HepG2 (cell line): ENCODE measurements around the gene TRNP1.
"Not testable (repeated sequence)": the region's sequence is repeated elsewhere in the genome, so short reads cannot be mapped to it uniquely, and the experiment has no call there.

Source experiments
- BCL6 ChIP-seq: IDR thresholded peaks from 2 replicates; pipeline ENCODE4 v1.6.1; 2016; ENCODE audit warnings: missing genetic modification reagents, missing compliant biosample characterization
- FOXA1 ChIP-seq, 2 experiments: fragments of 450-650 bp in 1 of 2; sonication (generic) in 1 of 2; formaldehyde crosslinking in 1 of 2; IDR thresholded peaks; 2 replicates each; pipeline versions ENCODE4 v1.4.0 to v1.6.1; 2016 to 2020; ENCODE audit warnings: missing genetic modification reagents in 1 of 2
- PCBP2 ChIP-seq: fragments of 200-400 bp; formaldehyde crosslinking; optimal IDR thresholded peaks from 2 replicates; pipeline ENCODE3; 2018; ENCODE audit warnings: low read length, low read depth; ENCODE audit not compliant: poor library complexity, severe bottlenecking
- POLR2A ChIP-seq, 2 experiments: IDR thresholded peaks; 2 replicates each; pipeline ENCODE4 v1.6.1; 2011; ENCODE audit warnings: low read depth in 2 of 2, low read length in 2 of 2, mild to moderate bottlenecking in 1 of 2, moderate library complexity in 1 of 2; ENCODE audit not compliant: insufficient read depth in 1 of 2
- RAD21 ChIP-seq: fragments of 450-650 bp; formaldehyde crosslinking; IDR thresholded peaks from 2 replicates; pipeline ENCODE4 v1.5.0; 2020; ENCODE audit warnings: mild to moderate bottlenecking
- SP1 ChIP-seq, 2 experiments: fragments of 450-650 bp in 1 of 2; sonication (generic) in 1 of 2; formaldehyde crosslinking in 1 of 2; IDR thresholded peaks; 2 replicates each; pipeline versions ENCODE4 v1.4.0 to v1.6.1; 2016 to 2020; ENCODE audit warnings: missing genetic modification reagents in 1 of 2
- USF2 ChIP-seq, 2 experiments: sonication (generic) in 1 of 2; formaldehyde crosslinking in 1 of 2; IDR thresholded peaks; 2 replicates each; pipeline versions ENCODE4 v1.5.1 to v1.6.1; 2011 to 2020; ENCODE audit warnings: borderline replicate concordance in 1 of 2, low read depth in 1 of 2, low read length in 1 of 2, mild to moderate bottlenecking in 1 of 2, missing genetic modification reagents in 1 of 2, moderate library complexity in 1 of 2
- ZNF12 ChIP-seq: sonication (generic); formaldehyde crosslinking; IDR thresholded peaks from 2 replicates; pipeline ENCODE4 v1.5.0; 2020; ENCODE audit warnings: missing genetic modification reagents
- ZNF24 ChIP-seq: fragments of 450-650 bp; IDR thresholded peaks from 2 replicates; pipeline ENCODE4 v1.6.1; 2017; ENCODE audit warnings: antibody characterized with exemption, mild to moderate bottlenecking
- ZNF530 ChIP-seq: sonication (generic); formaldehyde crosslinking; IDR thresholded peaks from 2 replicates; pipeline ENCODE4 v1.5.0; 2020; ENCODE audit warnings: low read depth, mild to moderate bottlenecking, missing genetic modification reagents
- ZNF780A ChIP-seq: sonication (generic); formaldehyde crosslinking; IDR thresholded peaks from 2 replicates; pipeline ENCODE4 v1.8.0; 2022; ENCODE audit warnings: mild to moderate bottlenecking, missing genetic modification reagents, moderate library complexity
- ZSCAN29 ChIP-seq: sonication (generic); formaldehyde crosslinking; conservative IDR thresholded peaks from 2 replicates; pipeline ENCODE4 v1.4.0; 2020; ENCODE audit warnings: mild to moderate bottlenecking, missing genetic modification reagents
- TF ChIP-seq, protein P1 (sequence below): sonication (generic); formaldehyde crosslinking; IDR thresholded peaks from 2 replicates; pipeline ENCODE4 v1.5.0; 2020; ENCODE audit warnings: mild to moderate bottlenecking, missing genetic modification reagents, moderate library complexity

- not testable (repeated sequence) for TF ChIP-seq BCL6 (CRISPR knock-in tag); ZNF530 (CRISPR knock-in tag); RAD21 (CRISPR knock-in tag); PCBP2; ZSCAN29; USF2 (IDR thresholded peaks at IDR 0.05; ENCODE audit: low read depth, low read length); USF2 (CRISPR knock-in tag; IDR thresholded peaks at IDR 0.05; ENCODE audit: borderline replicate concordance); ZNF24; SP1 (IDR thresholded peaks at IDR 0.05); SP1 (CRISPR knock-in tag; IDR thresholded peaks at IDR 0.05); ZNF12; ZNF780A; POLR2A (IDR thresholded peaks at IDR 0.05; ENCODE audit: insufficient read depth in 1 of 2, low read depth in 2 of 2, low read length in 2 of 2); FOXA1 (IDR thresholded peaks at IDR 0.05); FOXA1 (CRISPR knock-in tag; IDR thresholded peaks at IDR 0.05)
- TF ChIP-seq, protein P1, sequence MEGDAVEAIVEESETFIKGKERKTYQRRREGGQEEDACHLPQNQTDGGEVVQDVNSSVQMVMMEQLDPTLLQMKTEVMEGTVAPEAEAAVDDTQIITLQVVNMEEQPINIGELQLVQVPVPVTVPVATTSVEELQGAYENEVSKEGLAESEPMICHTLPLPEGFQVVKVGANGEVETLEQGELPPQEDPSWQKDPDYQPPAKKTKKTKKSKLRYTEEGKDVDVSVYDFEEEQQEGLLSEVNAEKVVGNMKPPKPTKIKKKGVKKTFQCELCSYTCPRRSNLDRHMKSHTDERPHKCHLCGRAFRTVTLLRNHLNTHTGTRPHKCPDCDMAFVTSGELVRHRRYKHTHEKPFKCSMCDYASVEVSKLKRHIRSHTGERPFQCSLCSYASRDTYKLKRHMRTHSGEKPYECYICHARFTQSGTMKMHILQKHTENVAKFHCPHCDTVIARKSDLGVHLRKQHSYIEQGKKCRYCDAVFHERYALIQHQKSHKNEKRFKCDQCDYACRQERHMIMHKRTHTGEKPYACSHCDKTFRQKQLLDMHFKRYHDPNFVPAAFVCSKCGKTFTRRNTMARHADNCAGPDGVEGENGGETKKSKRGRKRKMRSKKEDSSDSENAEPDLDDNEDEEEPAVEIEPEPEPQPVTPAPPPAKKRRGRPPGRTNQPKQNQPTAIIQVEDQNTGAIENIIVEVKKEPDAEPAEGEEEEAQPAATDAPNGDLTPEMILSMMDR = not testable (repeated sequence)
These were observed 44.8 kb upstream of the TRNP1 start for GRCh38 chr1:26948725-26949057.
